Smooth muscle cell of the brain vasculature (primary cell): Measurements from ENCODE around the gene CDK6.
"Not testable (repeated sequence)": the region's sequence is repeated elsewhere in the genome, so short reads cannot be mapped to it uniquely, and the experiment has no call there.

Source experiments
- DNase-seq: peaks from one replicate; pipeline ENCODE4 v3.0.0-alpha.2; 2012; ENCODE audit warnings: low read depth, low spot score

CDK6 gene

GRCh38 chr7:92624298-92624996 is 211.9 kb downstream of the CDK6 start:
- DNase-seq, result no peak

DNA sequence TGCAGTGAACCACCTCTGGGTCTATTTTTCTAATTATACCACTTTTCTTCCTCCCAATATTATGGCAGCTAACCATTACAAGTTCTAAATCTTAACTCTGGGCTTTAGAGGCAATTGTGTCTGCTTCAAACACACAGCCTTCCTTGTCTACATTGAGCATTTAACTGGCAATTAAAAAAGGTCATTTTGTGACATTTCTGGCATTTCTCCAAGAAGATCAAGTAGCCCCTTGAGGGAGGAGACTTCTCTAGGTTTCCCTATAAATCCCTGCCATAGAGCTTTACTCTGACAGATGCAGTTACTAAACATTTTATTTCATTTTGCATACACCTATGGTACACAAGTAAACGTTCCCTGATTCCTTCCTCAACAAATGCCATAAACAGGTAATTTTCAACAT is 212.8 kb downstream of the CDK6 start:
- DNase-seq, result no peak

DNA sequence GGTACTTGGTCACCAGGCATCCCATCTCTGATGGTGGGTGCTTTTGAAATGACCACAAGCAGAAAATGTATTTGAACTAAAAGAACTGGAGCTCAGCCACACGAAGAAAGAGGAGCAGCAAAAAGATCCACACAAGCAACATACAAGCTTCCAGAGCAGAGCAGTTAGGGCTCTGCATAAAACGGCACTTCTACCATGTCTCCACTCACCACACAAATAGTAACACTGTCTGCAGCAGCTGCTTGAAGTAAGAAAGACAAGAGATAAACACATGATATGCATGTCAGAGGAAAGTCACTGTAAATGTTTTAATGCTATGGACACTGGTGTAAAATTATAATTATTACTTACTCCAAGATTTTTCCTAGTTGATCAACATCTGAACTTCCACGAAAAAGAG is 213.7 kb downstream of the CDK6 start:
- no peak for DNase-seq

DNA sequence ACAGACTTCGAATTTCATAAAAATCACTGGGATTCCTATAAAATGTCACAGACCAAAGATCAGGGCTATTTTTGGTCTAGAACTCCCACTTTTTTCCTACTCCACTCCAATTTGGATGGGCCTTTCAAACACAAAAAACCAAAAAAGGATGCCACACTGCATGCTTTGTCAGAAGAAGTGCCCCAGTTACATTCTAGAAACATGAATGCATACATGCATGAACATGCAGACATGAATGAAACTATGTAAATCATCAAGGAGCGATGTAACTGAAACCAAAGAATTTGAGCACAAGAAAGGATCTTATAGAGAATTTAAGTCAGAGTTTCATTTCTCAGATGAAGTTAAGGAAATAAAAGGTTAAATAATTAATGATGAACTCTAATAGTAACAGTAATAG is 214.3 kb downstream of the CDK6 start:
- DNase-seq, result no peak

DNA sequence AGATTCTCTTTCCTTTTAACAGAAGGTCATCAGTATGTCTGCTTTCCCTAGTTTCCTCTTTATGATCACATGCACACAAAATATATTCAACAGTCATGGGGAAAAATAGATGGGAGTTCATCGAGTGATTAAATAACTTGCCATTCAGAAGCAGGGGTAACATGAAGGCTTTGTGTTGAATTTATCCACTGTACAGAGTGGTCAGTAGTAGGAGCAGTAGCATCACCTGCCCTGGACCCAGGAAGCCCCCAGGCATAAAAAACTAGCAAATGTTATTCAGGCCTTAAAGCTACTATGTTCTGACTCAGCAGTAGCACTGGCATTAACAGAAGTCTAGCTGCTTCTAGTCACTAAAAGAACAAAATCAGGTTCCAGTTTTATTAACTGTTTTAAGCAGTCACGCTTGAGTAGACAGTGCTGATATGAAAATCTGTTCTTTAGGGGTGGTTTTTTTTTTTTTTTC is 214.8 kb downstream of the CDK6 start:
- no peak for DNase-seq

DNA sequence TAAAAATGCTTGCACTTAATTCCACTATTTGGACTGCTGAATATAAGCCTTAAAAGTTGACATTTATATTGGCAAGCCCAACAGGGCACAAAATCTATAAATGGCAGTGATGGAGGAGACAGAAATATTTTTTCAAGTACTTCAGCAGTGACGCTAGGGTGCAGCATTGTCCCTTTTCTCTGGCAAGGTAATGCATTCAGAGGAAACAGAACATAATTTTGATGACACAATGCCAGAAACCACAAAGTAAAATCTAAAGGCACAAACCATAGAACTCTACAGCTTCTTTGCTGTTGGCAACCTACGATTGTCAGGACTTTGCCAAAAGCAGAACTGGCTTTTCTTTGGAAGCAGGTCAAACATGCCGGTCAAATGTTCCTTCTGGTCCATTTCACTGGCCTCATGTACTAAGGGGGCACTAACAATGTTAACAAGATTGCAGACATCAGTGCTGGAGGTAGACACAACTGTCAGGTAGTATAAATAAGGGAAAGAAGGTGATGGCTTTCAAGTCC is 215.3 kb downstream of the CDK6 start:
- peak; percentile 75 for DNase-seq

- no peak for DNase-seq
Measured at GRCh38 chr7:92615861-92616260, 220.5 kb downstream of the CDK6 start.

DNA sequence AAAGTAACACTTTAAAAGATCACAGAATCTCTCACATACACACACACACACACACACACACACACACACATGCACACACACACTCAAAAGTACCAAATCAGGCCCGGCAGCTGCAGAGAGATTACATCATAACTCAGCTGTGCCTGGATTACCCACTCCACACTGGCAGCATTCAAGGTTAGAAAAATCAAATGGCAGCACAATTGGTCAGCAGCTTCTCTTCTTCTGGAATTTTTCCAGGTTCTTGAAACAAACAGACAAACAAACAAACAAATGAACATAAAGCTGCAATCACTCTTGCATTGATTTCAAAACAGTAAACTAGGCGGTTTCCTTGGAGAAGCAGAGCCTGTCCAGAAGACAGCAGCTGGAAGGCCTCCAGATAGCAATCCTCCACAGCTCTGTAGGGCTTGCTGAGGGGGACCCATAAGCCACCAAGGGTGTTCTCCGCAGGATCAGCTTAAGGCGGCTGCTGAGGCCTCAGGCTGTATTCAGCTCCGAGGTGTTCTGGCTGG is 221.7 kb downstream of the CDK6 start:
- DNase-seq, result no peak

DNA sequence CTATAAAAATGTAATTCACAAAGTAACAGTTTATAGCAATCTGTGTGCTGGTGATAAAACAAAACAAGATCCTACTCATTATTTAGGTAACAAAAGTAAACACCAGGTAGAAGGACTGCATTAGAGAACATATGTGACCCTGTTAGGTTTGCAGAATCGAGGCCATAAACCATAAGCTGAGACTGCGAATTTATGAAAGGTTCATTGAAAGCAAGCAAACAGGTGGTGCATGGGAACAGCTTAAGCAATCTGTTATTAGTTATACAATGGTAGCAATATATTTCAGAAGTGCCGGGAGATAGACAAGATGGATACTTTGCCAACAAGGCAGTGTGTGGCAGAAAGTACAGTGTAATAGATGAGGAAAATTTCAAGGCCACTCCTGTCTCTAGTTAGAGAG is 222.7 kb downstream of the CDK6 start:
- no peak for DNase-seq

- no peak for DNase-seq
Measured at GRCh38 chr7:92613214-92613613, 223.2 kb downstream of the CDK6 start.

DNA sequence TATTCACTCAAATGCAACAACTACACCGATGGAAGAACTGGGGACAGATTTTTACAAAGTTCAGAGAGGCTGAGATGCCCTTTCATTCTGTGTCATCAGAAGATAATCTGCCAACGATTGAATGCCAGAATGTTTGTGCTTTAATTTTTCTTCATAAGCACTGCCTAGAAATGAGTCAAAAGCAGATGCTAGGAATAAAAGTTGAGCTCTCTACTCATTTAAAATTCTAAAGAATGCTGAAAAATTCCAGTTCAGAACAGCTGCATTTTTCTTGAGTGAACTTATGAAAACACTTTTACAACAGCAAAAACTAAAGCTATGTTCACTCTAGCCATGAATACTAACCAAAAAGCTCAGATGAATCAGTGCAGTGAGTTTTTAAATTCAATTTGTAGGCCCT is 223.9 kb downstream of the CDK6 start:
- no peak for DNase-seq

- DNase-seq, result no peak
Measured at GRCh38 chr7:92611735-92612134, 224.6 kb downstream of the CDK6 start.

GRCh38 chr7:92609921-92610518 is 226.4 kb downstream of the CDK6 start:
- no peak for DNase-seq

GRCh38 chr7:92608380-92609322 is 227.7 kb downstream of the CDK6 start:
- DNase-seq, result no peak

- no peak for DNase-seq
Measured at GRCh38 chr7:92606985-92607384, 229.4 kb downstream of the CDK6 start.

DNA sequence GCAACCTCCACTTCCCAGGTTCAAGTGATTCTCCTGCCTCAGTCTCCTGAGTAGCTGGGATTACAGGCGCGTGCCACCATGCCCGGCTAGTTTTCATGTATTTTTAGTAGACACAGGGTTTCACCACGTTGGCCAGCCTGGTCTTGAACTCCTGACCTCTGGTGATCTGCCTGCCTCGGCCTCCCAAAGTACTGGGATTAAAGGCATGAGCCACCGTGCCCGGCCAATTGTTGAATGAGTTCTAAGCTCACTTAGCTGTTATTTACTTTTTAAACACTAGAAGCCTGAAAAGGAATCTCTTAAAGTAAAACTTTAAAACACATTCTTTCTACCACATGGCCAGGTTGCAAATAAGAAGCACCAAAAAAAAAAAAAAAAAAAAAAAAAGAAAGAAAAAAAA is 231.9 kb downstream of the CDK6 start:
- not testable (repeated sequence) for DNase-seq

DNA sequence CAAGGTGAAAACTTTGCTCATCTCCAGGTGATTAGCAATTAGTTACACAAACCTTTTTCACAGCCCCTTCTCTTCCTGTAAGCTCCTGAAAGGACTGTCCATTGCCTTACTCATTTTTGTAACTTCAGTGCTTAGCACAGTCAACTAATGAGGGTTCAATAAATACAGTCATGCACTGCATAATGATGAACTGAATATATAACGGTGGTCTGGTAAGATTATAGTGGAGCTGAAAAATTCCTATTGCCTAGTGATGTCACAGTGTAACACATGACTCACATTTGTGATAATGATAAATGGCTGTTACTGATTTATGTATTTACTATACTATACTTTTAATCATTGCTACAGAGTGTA is 233.3 kb downstream of the CDK6 start:
- no peak for DNase-seq

GRCh38 chr7:92602352-92603088 is 233.9 kb downstream of the CDK6 start:
- no peak for DNase-seq

DNA sequence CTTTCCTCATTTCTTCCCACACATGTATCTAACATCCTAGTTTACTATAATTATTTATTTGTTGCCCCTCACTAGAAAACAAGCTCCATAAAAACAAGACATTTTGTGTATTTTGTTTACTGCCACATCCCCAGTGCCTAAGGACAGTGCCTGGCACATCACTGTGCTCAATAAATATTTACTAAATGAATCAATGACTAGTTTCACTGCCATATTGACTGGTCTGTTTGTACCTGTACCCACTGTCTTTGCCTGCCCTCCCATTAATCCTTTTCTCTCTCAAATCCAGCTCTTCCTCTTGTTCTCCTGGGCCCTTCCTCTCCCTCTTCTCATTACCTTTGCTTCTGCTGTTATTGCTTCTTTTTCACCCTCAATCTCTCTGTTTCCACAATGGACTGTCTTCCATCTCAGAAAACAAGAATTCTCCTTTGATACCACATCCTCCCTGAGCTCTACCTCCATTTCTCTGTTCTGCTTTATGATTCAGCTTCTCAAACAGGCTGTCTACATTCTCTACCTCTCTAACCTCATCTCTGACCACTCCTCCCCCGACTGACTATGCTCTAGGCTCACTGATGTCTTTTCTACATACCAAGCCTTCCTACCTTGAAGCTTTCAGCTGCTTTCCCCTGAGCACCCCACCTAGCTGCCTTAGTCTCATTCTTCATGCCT is 237.9 kb downstream of the CDK6 start:
- no peak for DNase-seq

- no peak for DNase-seq
Measured at GRCh38 chr7:92595281-92595680, 241.1 kb downstream of the CDK6 start.

DNA sequence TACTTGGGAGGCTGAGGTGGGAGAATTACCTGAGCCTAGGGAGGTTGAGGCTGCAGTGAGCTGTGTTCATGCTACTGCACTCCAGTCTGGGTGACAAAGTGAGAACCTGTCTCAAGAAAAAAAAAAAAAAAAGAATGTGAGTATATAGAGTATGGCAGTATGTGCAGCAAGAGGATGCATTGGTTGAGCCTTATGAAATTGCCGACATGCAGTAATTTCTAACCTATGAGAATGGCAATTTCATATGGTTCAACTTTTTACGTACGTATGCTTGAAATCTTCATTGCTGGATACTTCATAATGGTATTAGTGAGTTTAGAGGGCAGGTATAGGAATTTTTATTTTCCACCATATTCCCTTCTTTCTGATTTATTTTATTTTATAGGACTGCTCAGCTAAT is 241.6 kb downstream of the CDK6 start:
- DNase-seq, result no peak
